Stimulated activated CD8-positive, alpha-beta memory T cell treated with anti-CD3 and anti-CD28 coated beads, Interleukin-15, amount 100 ng/mL, for 48 hours (primary cell): ENCODE measurements around the gene AVPI1.
A peak's percentile ranks its signal among the peaks of the same experiment; 100 is the strongest.
"Not testable (repeated sequence)": the region's sequence is repeated elsewhere in the genome, so short reads cannot be mapped to it uniquely, and the experiment has no call there.

Experiments used
- DNase-seq, 2 donors: peaks; one replicate each; pipeline ENCODE4 v3.0.0-alpha.2; 2020; ENCODE audit warnings: low read depth in 2 of 2

Gene AVPI1

GRCh38 chr10:97640174-97640867 is 46.7 kb downstream of the AVPI1 start, which contains the start of gene PI4K2A:
PI4K2A (plus strand) TSS chr10:97640671; CDS start chr10:97640743, 72 bp downstream.
- DNase-seq = peak; percentile 99

DNA sequence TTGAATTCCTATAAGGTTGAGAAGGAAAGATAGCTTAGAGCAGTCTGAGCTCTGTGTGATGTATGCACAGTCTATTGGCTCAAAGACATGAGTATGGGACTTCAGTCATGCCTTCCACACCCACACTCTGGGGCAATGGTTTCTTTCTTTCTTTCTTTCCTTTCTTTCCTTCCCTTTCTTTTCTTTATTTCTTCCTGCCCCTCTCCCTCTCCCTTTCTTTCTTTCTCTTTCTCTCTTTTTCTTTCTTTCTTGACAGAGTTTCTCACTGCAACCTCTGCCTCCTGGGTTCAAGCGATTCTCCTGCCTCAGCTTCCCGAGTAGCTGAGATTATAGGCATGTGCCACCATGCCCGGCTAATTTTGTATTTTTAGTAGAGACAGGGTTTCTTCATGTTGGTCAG is 48.0 kb downstream of the AVPI1 start:
- DNase-seq = not testable (repeated sequence)

GRCh38 chr10:97635577-97635976 is 51.5 kb downstream of the AVPI1 start:
- DNase-seq = no peak

GRCh38 chr10:97633921-97634320 is 53.1 kb downstream of the AVPI1 start:
- DNase-seq = no peak

- DNase-seq = peak; percentile 83
Measured at GRCh38 chr10:97632949-97633884, 53.8 kb downstream of the AVPI1 start, which contains the start of gene MORN4. MORN4 (minus strand) TSS chr10:97633500; CDS start chr10:97619653, 13,847 bp downstream.

- DNase-seq = no peak
Measured at GRCh38 chr10:97631098-97631497, 55.9 kb downstream of the AVPI1 start.

DNA sequence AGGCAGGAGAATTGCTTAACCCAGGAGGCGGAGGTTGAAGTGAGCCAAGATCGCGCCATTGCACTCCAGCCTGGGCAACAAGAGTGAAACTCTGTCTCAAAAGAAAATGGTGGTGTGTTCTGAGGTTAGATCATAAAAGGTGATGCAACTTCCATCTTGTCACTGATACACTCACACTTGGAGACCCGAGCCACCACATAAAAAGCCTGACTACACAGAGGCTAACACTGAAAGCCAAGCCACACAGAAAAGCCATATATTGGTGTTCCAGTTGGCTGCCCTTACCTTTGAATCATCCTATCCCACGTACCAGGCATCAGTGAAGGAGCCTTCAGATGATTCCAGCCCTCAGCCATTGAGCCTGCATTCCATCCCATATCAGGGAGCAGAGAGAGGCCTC is 57.8 kb downstream of the AVPI1 start:
- DNase-seq = no peak

GRCh38 chr10:97628228-97628627 is 58.8 kb downstream of the AVPI1 start:
- no peak for DNase-seq

DNA sequence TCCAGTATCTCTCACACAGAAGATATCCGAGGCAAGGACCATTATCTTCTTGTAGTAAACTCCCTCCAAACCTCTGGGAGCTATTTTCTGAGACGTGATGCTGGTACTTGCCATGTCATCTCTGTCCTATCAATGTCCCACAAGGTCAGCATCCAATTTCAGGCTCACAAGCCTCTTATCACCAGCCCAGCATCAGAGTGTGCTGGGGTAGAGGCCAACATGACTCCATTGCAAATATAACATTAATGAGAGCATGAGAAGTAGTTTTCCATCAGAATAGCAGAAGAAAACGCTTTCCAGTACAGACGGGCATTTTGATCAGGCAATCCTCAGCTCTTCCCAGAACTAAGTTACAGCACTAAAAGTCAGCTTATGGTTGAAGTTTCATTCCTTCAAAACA is 59.3 kb downstream of the AVPI1 start:
- DNase-seq = no peak
